Measurements from ENCODE around the gene SLC35F1. TPM values are rescaled to one million over a fixed set of nuclear protein-coding genes. Genes with fewer than 3 reads are reported as not detected.

The SLC35F1 gene
- total RNA-seq, 2 donors from 2014 or later: not detected

DNA sequence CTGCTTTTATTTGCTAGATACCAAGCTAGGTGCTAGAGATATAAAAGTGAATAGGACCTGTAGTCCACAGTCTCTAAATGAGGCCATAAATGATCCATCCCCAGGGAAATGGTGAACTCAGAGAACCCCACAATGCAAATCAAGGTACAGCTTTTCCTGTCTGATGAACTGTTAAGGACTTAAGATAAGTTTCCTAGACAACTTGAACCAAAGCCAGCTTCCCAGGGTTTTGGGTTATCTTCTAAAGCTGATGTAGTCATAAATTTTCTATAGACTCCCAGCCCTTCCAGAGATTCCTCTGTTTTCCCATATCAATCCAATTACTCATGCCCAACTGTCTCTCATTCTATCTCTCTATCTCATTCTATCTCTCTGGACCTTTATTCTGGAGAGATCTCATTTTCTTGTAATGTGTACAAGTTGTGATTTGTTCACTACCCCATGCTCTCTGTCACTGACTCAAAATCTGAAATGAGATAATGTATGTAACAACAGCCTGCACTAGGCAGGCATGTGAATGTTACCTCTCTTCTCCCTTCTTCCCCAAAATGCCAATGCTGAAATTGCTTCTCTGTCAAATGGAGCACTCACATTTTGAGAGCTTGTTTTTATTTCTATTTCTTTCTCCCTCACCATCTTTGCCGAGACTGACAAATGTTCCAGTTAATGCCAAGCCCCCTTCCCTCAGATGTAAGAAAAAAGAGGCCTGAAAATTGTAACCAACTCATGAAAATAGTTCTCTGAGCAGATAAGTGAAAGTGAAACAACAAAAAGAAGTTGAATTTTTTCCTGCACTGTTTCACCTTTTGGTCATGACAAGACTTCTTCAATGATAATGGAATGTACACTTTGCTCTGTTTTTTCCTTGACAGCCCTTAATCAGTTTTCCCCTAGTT lies 279.9 kb downstream of the SLC35F1 start:
- DNase-seq (ENCODE audit: low spot score in 2 of 2) (peak in 1 of 2 donors; percentile 10), ATAC-seq (peak; percentile 57 to 86)
- Mint-ChIP-seq H3K36me3 (no peaks in the 10 kb centered on the region), H3K27ac (peak overlapping the region; percentile 74 to 92), H3K9me3 (no peaks in the 10 kb centered on the region)

DNA sequence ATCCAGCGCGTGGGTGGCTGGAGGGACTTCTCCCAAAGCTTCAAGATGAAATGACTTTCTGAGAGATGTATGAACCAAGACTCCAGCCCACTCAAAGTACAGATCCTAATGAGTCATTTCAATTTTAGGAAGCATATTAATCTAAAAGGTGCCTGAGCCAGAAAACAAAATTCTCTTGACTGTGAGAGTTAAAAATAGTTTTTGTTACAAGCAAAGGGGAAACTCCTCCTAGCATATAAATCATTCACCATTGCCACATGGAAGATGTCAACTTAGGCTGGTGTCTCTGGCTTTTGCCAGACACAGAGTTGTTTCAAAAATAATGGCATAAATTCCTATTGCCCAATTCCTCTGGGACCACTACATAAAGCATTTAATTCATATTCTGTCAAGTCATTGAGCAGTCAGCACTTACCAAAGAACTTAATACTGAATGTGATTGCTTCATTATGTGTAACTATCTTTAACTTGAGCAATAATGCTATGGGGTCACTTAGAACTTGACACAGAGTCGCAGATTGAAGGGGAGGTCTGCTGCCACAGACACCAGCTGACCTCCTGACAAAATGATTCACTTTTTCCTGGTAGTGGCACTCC lies 280.6 kb downstream of the SLC35F1 start:
- ATAC-seq (peak; percentile 70 to 72), DNase-seq (ENCODE audit: low spot score in 2 of 2) (no peak)
- Mint-ChIP-seq H3K36me3 (no peaks in the 10 kb centered on the region), H3K27ac (peak overlapping the region; percentile 74 to 92), H3K9me3 (no peaks in the 10 kb centered on the region)

DNA sequence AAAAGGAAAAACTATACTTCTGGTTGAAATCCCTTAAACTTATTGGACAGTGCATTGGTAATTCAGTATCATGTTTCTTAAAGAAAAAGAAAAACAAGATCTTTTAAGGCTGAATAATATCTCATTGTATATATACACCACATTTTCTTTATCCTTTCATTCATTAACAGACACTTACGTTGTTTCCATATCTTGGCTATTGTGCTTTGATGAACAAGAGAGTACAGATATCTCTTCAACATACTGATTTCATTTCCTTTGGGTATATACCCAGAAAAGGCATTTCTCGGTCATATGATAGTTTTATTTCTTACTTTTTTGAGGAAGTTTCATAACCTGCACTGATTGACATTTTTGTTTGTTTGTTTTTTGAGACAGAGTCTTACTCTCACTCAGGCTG lies 281.5 kb downstream of the SLC35F1 start:
- no peak for DNase-seq (ENCODE audit: low spot score in 2 of 2)
- Mint-ChIP-seq H3K27ac (no peak overlapping the region), H3K36me3 (no peaks in the 10 kb centered on the region), H3K9me3 (no peaks in the 10 kb centered on the region)
- ATAC-seq: no peak

DNA sequence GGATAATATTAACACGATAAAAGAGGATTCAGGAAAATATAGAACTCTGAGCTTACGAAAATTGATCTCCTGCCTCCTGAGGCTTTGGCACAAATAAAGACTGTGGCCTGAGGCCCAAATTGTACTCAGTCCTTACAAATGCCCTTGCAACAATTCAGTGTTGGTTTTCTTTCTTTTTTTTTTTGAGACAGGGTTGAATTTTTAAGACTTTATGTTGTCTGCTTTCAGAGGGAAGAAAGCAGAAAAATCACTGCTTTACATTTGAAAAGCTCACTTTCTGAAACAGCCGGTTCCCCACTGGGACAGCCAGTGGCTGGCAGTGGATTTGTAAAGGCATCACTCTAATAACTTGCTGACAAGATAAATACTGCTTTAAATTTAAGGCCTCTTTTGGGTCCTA lies 290.5 kb downstream of the SLC35F1 start:
- no peaks in the 10 kb centered on the region for H3K9me3 Mint-ChIP-seq
- H3K27ac Mint-ChIP-seq: no peak overlapping the region
- H3K36me3 Mint-ChIP-seq: no peaks in the 10 kb centered on the region
- ATAC-seq (no peak), DNase-seq (ENCODE audit: low spot score in 2 of 2) (no peak)

DNA sequence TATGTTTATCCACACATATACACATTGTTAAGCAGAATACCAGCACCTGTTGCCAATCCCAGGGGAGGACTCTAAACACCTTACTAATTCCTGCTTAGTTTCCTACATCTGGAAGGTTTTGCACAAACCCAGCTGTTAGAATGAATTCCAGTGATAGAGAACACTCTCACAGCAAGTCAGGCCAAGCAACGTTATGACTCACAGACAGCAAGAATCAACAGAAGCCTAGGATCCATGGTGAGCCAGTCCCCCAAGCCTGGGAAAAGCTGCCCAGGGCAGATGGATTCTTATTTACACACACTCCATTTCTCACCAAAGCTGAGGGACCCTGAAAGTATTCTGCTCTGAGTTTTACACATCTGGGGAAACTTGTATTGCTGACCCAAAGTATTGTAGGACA lies 291.7 kb downstream of the SLC35F1 start:
- Mint-ChIP-seq H3K36me3 (no peaks in the 10 kb centered on the region), H3K9me3 (no peaks in the 10 kb centered on the region), H3K27ac (no peak overlapping the region)
- DNase-seq (ENCODE audit: low spot score in 2 of 2) (no peak), ATAC-seq (no peak)

DNA sequence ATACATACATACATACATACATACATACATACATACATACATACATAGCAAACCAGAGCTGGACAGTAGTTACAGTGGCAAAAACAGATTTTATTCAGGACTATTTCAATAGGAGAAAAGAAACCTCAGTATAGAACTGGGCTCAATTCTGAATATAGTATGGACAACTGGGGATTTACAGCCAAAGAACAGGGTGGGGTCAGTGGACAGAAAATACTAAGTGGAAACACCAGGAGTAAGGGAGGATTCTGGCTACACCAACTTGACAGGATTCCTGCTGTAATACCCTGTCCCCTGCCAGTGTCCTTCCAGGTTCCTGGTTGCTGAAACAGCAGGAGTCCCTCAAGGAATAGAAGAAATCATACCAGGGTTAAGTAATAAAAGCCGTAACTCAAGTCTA lies 293.1 kb downstream of the SLC35F1 start:
- Mint-ChIP-seq H3K27ac (no peak overlapping the region), H3K9me3 (no peaks in the 10 kb centered on the region), H3K36me3 (no peaks in the 10 kb centered on the region)
- ATAC-seq: no peak
- DNase-seq (ENCODE audit: low spot score in 2 of 2): no peak

DNA sequence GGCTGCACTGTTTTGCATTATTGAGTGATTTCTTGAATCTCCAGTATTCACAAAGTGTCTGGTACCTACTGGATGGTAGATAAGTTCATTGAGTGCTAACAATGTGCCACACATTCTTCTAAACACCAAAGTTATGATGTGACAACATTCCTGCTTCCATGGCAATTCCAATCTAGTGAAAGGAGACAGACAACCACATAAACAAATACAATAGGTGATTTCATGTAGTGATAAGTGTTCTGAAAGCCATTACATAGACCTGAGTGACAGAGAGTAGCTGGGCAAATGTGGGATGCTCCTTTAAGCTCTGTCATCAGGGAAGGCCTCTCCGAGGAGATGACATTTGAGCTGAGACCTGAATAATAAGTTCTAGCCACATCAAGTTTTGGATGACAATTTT lies 295.5 kb downstream of the SLC35F1 start:
- H3K36me3 Mint-ChIP-seq: no peaks in the 10 kb centered on the region
- H3K9me3 Mint-ChIP-seq: no peaks in the 10 kb centered on the region
- ATAC-seq: no peak
- no peak overlapping the region for H3K27ac Mint-ChIP-seq
- DNase-seq (ENCODE audit: low spot score in 2 of 2): no peak

DNA sequence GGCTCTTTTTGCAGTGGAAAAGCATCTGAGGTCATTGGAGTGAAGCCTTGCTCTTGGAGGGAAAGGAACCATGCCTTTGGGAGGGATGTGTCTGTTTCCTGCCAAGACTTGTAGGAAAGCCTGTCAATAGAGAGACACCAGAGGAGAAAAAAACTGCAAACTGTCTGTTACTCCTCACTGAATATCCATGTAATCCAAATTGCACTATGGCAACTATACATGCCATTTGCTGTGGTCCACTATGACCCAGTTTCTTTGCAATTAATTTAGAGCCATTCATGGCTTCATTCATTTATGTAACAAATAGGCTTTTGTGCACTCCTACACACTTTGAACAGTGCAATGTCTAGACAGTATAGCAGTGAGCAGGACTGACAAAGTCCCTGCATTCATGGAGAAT lies 296.5 kb downstream of the SLC35F1 start:
- H3K27ac Mint-ChIP-seq: no peak overlapping the region
- no peak for DNase-seq (ENCODE audit: low spot score in 2 of 2)
- no peaks in the 10 kb centered on the region for H3K36me3 Mint-ChIP-seq
- ATAC-seq: no peak
- no peaks in the 10 kb centered on the region for H3K9me3 Mint-ChIP-seq

DNA sequence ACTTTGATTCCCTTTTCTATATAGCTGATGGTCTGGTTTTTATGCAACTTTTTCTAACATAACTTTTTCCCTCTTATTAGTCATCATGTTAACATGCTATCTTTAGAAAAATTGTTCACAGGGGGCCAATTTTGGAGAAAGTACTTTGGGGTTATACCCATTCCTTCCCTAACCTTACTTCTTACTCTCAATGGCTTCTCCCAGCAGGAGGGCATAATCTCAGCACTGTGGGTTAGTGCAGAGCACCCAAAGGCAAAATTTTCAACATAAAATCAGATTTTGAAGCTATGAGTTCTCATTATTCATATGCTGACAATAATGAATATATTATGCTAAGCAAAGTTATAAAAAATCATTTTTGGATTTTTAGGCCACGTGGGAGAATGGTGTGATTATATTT lies 299.2 kb downstream of the SLC35F1 start:
- no peaks in the 10 kb centered on the region for H3K36me3 Mint-ChIP-seq
- DNase-seq (ENCODE audit: low spot score in 2 of 2) (no peak), ATAC-seq (no peak)
- H3K27ac Mint-ChIP-seq: no peak overlapping the region
- H3K9me3 Mint-ChIP-seq: no peaks in the 10 kb centered on the region

DNA sequence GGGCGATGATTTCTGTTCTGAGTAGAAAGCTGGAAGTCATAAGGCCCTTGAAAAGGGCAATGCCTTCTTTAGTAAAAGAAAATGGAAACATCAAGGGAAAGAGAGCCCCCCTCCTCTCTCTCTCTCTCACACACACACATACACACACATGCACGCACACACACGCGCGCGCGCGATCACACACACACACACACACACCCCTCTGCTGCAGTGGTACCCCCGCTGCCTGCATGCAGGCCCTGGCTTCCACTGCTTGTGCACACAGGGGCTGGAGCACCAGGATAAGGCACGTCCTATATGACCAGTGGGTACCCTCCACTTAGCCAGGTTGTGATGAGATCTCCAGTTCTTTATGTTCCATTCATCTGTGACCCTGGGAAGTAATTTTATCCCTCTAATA lies 300.9 kb downstream of the SLC35F1 start:
- Mint-ChIP-seq H3K9me3 (no peaks in the 10 kb centered on the region), H3K27ac (no peak overlapping the region), H3K36me3 (no peaks in the 10 kb centered on the region)
- ATAC-seq: no peak
- no peak for DNase-seq (ENCODE audit: low spot score in 2 of 2)

DNA sequence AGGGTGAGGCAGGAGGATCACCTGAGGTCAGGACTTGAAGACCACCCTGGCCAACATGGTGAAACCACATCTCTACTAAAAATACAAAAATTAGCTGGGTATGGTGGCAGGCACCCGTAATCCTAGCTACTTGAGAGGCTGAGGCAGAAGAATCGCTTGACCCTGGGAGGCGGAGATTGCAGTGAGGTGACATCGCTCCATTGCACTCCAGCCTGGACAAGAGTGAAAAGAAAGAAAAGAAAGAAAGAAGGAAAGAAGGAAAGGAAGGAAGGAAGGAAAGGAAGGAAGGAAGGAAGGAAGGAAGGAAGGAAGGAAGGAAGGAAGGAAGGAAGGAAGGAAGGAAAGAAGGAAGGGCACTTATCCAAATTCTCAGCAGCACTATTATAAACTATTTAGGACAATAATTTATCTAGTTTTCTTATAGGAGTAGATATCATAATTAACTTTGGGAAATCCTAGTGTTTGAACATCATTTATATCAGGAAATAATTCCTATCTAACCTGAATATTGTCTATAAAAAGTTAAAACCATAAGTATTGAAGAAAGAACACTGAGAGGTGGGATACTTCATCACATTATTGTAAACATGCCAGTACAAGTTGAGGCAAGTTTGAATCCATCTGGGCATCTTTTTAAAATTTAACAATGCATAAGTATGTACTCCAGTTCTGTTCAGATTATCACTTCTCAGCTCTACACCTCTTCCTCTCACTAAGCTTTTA lies 305.5 kb downstream of the SLC35F1 start:
- Mint-ChIP-seq H3K9me3 (no peaks in the 10 kb centered on the region), H3K36me3 (no peaks in the 10 kb centered on the region), H3K27ac (no peak overlapping the region)
- ATAC-seq (no peak), DNase-seq (ENCODE audit: low spot score in 2 of 2) (no peak)

DNA sequence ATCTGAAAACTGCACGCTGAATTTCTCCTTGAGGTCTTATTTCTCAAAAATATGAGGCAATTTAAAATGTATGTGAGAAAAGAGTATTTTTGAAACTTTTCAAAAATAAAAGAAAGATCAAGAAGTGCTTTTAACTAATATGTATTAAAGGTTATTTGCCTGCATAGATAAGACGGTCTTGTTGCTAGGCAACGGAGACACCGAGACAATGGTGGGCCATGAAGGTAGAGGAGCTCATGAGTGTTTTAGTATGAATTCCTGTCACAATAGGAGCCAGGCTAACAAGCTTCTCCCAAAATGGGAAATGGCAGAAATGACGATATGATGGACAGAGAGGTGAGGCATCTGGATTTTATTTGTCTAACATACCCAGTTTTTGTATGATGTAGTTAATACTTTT lies 308.2 kb downstream of the SLC35F1 start:
- Mint-ChIP-seq H3K27ac (no peak overlapping the region), H3K9me3 (no peaks in the 10 kb centered on the region), H3K36me3 (no peaks in the 10 kb centered on the region)
- DNase-seq (ENCODE audit: low spot score in 2 of 2) (no peak), ATAC-seq (no peak)

DNA sequence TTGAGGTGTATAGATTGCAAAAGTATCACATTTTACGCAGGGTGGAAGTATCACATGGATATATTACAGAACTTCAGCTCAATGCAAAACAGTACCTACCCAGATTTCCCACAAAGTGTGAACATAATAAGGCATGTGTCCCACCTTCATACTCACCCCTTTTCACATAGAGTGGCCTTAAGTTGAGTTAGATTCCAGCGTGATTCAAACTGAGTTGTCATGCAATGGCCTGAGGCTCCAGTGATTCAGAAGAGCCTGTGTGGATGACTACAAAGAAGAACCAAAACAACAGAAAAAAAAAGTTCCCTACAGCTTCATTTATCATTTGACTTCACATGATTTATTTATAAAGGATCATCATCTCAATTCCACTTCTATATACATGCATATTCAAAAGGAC lies 309.7 kb downstream of the SLC35F1 start:
- H3K9me3 Mint-ChIP-seq: no peaks in the 10 kb centered on the region
- H3K27ac Mint-ChIP-seq: no peak overlapping the region
- DNase-seq (ENCODE audit: low spot score in 2 of 2) (no peak), ATAC-seq (no peak)
- H3K36me3 Mint-ChIP-seq: no peaks in the 10 kb centered on the region

DNA sequence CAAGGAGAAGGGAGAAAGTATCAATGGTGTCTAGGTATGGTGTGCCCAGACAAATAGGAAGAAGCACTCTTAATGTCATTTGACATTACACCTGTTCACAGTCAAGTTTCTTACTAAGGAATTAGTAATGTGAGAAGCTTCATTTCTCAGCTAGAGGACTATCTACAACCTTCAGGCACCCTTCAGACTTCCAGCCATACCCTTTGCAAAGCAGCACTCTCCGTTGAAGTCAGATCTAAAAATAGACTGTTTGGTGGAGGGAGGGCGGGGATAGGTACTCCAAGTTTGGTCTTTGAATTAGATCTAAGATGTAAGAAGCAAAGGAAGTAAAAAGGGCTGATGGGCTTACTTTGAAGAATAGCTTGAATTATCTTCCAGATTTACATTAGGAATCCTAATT lies 311.1 kb downstream of the SLC35F1 start:
- DNase-seq (ENCODE audit: low spot score in 2 of 2) (no peak), ATAC-seq (no peak)
- H3K36me3 Mint-ChIP-seq: no peaks in the 10 kb centered on the region
- H3K9me3 Mint-ChIP-seq: no peaks in the 10 kb centered on the region
- H3K27ac Mint-ChIP-seq: no peak overlapping the region

DNA sequence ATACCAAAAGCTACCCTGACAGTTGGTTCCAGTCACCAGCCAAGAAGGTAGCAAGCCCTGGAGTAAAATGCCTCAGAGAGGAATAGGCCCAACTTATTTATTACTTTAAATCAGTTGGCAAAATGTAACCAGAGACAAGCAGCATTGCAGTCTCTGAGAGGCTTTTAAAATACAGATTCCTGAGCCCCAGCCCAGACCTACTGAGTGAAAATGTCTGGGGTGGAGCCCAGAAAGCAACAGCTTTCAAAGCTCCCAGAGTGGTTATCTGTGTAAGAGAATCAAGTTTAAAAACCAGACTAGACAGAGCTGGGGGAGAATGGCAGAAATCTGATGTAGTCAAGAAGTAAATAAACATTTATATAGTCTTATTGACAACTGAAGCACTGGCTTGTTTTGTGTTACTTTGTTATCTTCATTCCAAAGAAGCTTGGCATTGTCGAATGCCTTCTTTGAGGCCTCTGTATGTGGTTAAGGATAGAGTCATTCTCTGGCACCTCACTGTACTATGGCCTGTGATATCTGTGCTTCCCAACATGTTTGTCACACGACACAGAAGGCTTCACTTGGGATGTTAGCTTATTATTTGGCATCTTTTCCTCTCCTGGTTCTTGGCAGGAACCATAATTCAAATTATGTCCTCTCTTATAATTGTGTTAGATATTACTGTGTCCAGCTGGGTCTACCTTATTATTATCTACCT lies 313.5 kb downstream of the SLC35F1 start:
- no peak for DNase-seq (ENCODE audit: low spot score in 2 of 2)
- Mint-ChIP-seq H3K9me3 (no peaks in the 10 kb centered on the region), H3K36me3 (no peaks in the 10 kb centered on the region), H3K27ac (no peak overlapping the region)
- no peak for ATAC-seq

DNA sequence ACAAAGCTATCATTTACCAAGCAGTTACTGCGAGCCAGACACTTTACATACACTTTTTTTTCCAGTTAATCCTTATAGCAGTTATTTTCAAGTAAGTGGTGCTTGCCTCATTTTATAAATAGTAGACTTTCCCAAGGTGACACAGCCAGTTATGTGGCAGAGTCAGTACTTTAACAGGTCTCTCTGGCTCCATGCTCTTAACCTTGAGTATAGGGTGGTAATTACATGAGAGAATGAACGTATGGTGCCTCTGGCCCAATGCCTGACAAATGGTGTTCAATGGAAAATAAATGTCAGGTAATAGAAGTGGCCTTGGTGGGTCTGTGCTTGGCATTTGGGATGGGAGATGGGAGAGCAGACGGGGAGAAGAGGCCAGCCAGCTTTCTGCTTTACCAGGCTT lies 316.3 kb downstream of the SLC35F1 start:
- no peak for DNase-seq (ENCODE audit: low spot score in 2 of 2)
- no peak for ATAC-seq
- Mint-ChIP-seq H3K27ac (no peak overlapping the region), H3K36me3 (no peaks in the 10 kb centered on the region), H3K9me3 (no peaks in the 10 kb centered on the region)

DNA sequence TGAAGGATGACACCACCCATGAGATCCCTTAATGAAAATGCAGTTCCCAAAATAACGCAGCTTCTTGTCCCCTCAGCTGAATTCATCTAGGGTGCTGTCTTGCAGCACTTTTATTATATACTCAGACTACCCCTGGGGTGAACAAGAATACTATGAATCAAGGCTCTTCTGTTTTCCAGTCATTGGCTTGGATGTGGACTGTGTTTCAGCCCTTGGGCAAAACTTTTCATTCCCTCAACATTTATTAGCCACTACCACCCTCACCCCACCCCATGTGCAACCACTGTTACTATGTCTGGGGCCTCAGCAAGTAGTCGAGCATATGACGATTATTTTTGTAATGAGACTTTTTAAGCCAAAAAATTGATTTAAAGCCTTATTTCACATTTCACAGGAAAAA lies 321.8 kb downstream of the SLC35F1 start:
- no peak overlapping the region for H3K27ac Mint-ChIP-seq
- no peaks in the 10 kb centered on the region for H3K36me3 Mint-ChIP-seq
- H3K9me3 Mint-ChIP-seq: no peaks in the 10 kb centered on the region
- ATAC-seq: no peak
- DNase-seq (ENCODE audit: low spot score in 2 of 2): no peak

Data from activated naive CD4-positive, alpha-beta T cell treated with anti-CD3 and anti-CD28 coated beads, Interleukin-2, amount 50 U/mL, for 72 hours (primary cell).